NB4 (cell line): ENCODE measurements around the gene TIMM17B.
"Not testable (repeated sequence)": the region's sequence is repeated elsewhere in the genome, so short reads cannot be mapped to it uniquely, and the experiment has no call there.

ENCODE experiments used
- DNase-seq: peaks from one replicate; pipeline ENCODE4 v3.0.0; 2010; ENCODE audit warnings: low read depth
- H3K4me3 ChIP-seq: one replicate; pipeline ENCODE4 v1.5.1; 2011; ENCODE audit warnings: mild to moderate bottlenecking, low read depth, low read length, moderate library complexity
- CTCF ChIP-seq: IDR thresholded peaks from one replicate; pipeline ENCODE4 v1.5.1; 2012; ENCODE audit warnings: low read depth, low read length
- MAX ChIP-seq: IDR thresholded peaks from 2 replicates; pipeline ENCODE4 v1.6.1; 2011; ENCODE audit warnings: low read depth, low read length
- MYC ChIP-seq: IDR thresholded peaks from 2 replicates; pipeline ENCODE4 v1.6.1; 2011; ENCODE audit warnings: low read depth, low read length
- POLR2A ChIP-seq: IDR thresholded peaks from 2 replicates; pipeline ENCODE4 v1.6.1; 2011; ENCODE audit warnings: mild to moderate bottlenecking; ENCODE audit not compliant: insufficient read length; ENCODE audit errors: extremely low read depth

Gene TIMM17B

DNA sequence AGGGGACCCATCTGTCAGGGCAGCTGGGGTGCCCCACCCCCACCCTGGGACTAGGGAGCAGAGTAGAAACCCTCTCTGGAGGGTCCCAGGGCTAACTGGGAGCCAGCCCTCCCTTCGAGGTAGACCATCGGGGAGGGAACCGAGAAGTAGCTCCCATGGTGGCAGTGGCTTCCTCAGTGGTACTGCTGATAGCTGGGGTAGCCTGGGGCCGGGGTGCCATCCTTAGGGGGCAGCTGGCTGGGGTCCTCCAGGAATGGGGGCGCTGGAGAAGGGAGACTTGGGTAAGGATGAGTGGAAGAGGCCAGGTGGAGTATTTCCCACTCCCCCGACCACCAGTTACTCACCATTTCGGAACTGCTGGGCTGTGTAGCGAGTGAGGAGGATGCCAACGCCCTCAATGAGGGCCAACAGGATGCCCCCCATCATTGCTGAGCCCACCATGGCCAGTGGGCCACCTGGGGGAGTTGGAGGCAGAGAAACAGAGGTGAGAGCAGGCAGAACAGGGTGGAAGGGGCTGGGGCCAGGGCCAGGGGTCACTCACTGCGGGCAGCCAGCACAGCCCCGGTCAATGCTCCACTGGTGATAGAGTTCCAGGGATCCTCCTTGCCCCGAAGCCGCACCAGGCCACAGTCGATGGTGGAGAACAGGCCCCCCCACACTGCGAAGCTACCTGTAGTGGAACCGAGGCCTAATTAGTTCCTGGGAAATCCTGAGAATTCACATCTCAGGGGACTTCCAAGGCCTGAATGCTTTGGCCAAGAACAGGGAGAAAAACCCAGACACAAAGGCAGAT, 3.8 kb downstream of the TIMM17B start:
- DNase-seq, result no peak
- no peak overlapping the region for H3K4me3 ChIP-seq
- TF ChIP-seq POLR2A, result no peak
- no peak for TF ChIP-seq CTCF
- TF ChIP-seq MYC, result no peak

DNA sequence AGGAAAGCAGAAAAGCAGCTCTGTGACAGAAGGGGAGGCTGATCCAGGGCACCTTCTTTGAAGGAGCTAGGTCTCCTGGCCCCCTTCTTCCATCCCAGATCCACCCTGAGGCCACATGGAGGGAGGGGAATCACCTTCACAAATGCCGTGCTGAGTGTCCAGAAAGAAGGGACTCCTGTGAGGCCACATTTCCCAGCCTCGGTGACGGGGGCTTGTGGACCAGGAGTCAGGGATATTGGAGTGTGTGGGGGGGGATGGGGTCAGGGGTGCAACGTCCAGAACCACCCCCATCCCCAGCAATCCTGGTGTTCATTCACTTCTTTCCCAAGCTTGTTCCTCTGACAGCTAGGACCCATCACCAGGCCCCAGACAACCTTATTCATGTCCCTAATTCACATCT, 4.7 kb downstream of the TIMM17B start:
- H3K4me3 ChIP-seq, result no peak overlapping the region
- TF ChIP-seq POLR2A (no peak), CTCF (no peak), MYC (no peak), MAX (no peak)
- DNase-seq, result no peak

DNA sequence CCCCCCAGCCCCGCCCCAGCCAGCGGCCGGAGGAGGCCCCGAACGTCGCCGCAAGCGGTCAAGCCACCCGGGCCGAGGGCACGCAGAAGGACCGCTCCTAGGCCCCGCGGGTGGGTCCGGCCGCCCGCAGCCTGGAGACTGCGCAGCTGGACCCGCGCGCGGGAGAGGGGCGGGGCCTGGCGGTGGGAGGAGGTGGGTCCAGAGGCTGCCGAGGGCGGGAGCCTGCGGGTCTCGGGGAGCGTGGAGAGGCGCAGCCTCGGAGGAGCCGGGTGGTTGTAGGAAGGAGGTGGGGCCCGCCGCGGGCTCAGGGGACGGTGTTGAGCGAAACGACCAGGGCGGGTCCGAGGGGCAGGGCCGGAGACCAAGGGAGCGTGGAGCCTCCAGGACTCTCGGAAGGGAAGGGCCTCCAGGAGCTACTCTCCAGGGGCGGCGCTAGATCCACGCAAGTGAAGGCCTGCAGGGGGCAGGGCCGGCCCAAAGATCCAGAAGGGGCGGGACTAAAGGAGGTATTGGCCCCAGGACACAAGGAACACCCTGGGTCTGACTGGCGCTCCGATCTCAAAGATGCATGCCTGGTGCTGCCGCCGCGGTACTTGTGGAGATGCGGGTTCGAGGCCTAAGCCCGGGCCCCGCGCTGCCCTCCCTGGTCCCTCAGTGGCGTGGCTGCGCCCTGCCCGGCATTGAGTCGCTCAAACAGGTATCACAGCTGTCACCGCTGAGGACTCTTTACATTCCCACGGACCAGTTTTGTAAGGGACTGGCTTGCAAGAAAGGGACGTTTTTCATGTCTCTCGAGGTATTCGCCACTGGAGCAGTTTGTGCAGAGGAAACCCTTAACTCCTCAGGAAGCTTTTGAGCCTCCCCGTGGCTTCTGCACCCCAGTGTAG, 5.9 kb downstream of the TIMM17B start:
- peak; percentile 62 for DNase-seq
- no peak overlapping the region for H3K4me3 ChIP-seq
- TF ChIP-seq CTCF (peak; percentile 14), POLR2A (no peak)

DNA sequence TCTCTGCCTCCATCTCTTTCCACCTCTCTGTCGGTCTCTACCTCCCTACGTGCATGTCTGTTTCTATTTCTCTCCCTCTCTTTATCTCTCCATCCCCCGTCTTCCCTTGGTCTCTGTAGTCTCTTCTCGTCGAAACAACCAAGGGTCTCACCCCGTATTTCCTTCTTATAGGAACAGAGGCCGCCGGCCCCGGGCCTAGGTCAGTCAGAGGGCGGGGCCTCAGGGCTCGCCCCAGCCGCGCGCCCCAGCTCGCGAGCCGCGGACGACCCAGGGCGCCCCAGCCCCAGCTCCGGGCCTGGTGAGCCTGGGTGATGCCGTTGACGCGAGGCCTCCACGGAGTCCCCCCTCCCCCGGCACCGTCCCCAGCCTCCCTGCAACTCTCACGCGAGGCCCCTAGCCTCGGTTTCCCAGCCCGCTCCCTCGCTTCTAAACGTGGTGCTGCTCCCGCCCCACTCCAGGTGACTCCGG, 6.6 kb downstream of the TIMM17B start:
- no peak for DNase-seq
- TF ChIP-seq MAX (no peak), CTCF (no peak), MYC (no peak), POLR2A (no peak)
- H3K4me3 ChIP-seq, result no peak overlapping the region

GRCh38 chrX:48890296-48890925, 7.2 kb downstream of the TIMM17B start:
- DNase-seq, result no peak
- TF ChIP-seq MAX (no peak), MYC (no peak), POLR2A (no peak), CTCF (no peak)
- no peak overlapping the region for H3K4me3 ChIP-seq

- not testable (repeated sequence) for DNase-seq, H3K4me3 ChIP-seq
These were observed 11.0 kb downstream of the TIMM17B start for GRCh38 chrX:48886586-48886985.
